HG03159 (cell line): ENCODE measurements around the gene GNPTG.
"Not testable (repeated sequence)": the region's sequence is repeated elsewhere in the genome, so short reads cannot be mapped to it uniquely, and the experiment has no call there.

ENCODE experiments used
- ATAC-seq: cut with Tn5 transposase; IDR thresholded peaks from one replicate; pipeline ENCODE4 v1.9.1; 2021; ENCODE audit warnings: mild to moderate bottlenecking, moderate library complexity; ENCODE audit not compliant: unreplicated experiment

The GNPTG gene

DNA sequence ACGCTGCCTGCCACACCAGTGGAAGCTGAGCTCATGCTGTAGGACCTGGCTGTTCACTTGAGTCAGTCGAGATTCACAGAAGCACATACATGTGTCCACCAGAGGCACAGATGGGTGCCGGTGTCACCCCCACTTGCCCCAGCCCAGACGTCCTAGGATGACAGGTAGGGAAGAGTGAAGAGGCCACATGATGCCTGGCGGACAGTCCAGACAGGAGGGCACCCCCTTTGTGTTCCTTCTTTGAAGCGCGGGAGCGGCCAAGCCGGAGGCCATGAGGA, 33.5 kb upstream of the GNPTG start:
- ATAC-seq, result no peak

DNA sequence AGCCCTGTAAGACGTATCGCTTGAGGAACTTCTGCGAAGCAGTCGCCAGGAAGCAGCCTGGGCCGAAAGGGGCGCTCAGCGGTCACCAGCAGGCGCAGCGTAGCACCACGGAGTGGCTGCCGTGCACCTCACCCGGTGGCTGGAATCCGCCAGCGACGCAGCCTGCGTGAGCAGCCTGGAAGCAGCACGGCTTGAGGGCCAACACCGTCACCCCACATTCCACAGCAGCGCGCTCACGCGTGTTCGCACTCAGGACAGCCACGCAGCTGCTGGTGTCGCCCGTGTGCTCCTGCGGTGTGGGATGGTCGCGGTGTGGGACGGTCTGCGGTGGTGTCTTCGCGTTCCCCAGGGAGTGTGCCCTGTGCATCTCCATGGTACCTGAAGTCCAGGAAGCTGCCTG, 32.7 kb upstream of the GNPTG start:
- ATAC-seq, result no peak

DNA sequence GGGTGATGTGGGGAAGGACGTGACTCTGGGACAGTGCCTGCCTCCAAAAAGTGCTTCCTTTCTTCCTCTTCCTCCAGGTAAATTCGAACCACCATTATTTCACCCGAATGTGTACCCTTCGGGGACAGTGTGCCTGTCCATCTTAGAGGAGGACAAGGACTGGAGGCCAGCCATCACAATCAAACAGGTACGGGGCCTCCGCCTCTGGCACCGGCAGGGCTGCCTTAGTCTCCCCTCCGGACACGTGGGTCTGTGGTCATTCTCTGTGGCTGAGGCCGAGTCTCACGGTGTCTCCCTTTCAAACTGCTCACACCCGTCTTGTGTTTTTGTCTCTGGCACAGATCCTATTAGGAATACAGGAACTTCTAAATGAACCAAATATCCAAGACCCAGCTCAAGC, 31.6 kb upstream of the GNPTG start:
- ATAC-seq, result no peak

DNA sequence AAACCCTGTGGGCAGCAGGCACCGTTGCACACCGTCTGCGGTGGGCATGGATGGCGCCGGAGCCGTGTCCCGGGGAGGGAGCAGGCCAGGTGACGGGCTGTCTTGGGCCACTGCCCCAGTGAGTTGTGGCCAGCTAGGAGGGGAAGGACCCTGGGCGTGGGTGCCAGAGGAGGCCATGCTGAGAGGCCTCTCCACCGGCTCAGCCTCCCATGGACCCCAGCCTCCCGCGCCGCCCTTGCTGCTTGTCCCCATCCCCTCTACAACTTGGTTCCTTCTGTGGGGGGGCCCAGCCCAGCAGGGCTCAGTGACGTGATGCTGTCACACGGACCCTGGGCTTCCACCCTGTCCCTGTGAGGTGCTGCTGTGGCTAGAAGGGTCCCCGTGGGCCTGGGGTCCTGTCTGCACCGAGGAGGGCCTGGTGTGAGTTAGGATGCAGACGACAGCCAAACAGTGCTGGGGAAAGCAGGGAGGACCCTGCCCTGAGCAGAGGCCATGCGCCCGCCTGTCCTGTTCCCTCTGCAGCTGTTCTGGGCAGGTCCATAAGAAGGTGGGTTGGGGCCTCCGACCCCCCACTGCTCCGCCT, 31.0 kb upstream of the GNPTG start:
- no peak for ATAC-seq

DNA sequence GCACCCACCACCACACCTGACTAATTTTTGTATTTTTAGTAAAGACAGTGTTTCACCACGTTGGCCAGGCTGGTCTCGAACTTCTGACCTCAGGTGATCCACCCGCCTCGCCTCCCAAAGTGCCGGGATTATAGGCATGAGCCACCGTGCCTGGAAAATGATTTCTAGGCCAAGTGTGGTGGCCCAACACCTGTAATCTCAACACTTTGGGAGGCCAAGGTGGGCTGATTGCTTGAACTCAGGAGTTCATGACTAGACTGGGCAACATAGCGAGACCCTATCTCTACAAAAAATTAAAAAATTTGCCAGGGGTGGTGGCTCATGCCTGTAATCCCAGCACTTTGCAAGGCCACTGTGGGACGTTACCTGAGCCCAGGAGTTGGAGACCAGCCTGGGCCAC, 29.3 kb upstream of the GNPTG start:
- no peak for ATAC-seq

DNA sequence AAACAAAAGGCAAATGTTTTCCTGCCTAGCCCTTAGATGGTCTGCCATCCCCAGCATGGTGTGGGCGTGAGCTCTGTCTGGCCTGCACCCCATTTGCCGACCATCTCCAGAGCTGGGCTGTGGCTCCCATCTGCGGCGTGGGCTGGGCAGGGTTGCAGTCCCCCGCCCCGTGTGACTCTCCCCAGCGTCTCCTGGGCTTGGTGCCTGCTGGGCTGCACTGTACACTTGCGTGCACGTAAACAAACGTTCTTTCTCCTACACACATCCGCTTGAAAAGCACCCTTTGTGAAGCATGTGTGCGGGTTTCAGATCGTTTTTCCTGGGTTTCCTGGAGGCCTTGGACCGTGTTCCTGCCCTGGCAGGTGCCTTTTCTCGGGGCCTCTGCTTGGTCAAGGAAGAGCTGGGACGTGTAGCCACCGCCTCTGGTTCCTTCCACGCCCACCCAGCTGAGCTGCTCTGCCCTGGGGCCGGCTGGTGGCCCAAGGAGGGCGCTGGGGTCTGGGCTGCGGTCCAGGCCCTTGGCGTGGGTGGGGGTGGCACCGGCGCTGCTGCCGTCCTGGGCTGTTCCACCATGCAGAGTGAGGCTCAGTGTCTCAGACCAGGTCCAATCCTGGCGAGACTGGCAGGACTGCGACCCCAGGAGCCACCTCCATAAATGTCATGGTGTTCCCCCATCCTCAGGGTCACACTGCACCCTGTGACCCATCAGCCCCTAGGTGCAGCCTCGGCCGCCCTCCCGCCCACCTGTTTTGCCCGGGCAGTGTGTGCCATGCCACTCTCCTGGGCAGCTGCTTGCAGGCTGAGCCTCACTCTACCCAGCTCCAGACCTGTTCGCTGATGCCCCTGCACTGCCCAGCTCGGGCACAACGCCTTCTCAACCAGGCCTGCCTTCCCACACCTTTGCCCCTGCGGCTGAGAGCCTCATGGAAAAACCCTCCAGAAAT, 28.2 kb upstream of the GNPTG start:
- ATAC-seq, result no peak

DNA sequence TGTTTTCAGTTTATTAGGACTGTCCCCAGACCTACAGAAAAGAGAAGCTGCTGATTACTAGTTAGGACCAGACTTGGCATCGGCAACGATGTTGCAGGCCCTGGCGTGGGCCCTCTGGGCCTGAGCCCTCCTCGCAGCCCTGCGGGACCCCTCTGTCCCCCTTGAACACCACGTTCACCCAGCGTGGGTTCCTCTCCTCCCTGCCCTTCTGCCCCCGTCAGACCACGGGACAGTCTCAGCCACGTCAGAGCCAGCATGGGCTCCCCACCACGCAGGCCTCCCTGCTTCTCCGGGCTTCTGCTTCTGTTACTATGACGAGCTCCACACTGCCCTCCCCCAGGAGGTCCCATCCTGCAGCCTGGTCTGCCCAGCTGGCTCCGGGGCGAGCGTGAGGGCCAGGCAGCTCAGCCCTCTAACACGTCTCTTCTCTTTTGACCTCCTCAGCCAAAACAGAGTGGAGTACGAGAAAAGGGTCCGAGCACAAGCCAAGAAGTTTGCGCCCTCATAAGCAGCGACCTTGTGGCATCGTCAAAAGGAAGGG, 27.4 kb upstream of the GNPTG start:
- no peak for ATAC-seq

DNA sequence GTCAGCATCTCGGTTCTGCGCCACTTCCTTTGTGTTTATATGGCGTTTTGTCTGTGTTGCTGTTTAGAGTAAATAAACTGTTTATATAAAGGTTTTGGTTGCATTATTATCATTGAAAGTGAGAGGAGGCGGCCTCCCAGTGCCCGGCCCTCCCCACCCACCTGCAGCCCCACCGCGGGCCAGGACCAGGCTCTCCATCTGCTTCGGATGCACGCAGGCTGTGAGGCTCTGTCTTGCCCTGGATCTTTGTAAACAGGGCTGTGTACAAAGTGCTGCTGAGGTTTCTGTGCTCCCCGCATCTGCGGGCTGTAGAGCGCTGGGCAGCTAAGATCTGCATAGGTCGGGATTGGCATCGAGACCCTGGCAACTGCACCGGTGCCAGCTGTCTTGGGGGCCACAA, 26.5 kb upstream of the GNPTG start:
- no peak for ATAC-seq

DNA sequence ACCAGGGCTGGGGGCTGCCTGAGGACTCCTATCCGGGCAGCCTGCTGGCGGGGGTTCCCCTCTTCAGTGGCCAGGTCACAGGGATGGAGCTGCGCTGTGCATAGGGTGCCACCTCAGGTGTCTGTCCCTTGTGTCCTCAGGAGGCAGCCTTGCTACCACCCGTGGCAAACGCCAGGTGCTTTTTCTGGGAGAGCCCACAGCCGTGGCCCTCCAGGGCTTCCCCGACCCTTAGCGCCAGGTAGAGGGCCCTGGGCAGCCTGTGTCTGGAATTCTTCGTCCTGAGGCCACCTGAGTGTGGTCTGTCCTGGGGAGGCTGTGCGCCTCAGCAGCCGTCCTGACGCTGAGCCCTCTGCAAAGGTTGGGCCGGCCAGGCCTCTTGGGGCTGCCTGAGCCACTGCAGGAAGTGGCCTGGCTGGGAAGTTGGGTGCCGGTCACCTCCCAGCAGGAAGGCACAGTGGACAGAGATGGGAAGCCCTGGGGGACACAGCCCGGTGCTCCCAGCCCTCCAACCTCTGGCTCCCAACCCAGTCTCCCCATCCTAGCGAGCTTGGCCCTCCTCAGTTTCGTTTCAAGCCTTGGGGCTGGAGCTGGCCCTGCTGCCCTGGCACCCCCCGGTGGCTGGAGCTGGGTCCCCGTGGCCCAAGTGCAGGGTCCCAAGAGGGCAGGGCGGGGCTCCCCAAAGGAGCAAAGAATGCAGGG, 25.9 kb upstream of the GNPTG start:
- ATAC-seq, result no peak

DNA sequence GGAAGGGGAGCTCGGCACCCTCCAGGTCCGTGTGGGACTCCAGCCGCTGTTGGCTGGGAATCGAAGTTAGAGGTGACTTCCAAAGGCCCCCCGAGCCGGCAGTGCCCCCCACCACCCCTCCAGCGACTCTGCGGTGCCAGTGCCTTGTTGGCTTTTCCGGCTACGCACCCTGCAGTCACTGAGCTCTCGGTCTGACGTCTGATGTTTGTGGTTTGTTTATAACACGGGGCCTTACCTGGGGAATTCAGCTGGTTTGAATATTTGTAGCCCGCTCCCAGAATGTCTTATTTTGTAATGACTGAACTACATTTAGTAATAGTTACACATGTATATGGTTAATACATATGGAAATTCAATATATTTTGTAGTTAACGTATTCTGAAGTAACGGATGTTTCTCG, 25.3 kb upstream of the GNPTG start:
- no peak for ATAC-seq

DNA sequence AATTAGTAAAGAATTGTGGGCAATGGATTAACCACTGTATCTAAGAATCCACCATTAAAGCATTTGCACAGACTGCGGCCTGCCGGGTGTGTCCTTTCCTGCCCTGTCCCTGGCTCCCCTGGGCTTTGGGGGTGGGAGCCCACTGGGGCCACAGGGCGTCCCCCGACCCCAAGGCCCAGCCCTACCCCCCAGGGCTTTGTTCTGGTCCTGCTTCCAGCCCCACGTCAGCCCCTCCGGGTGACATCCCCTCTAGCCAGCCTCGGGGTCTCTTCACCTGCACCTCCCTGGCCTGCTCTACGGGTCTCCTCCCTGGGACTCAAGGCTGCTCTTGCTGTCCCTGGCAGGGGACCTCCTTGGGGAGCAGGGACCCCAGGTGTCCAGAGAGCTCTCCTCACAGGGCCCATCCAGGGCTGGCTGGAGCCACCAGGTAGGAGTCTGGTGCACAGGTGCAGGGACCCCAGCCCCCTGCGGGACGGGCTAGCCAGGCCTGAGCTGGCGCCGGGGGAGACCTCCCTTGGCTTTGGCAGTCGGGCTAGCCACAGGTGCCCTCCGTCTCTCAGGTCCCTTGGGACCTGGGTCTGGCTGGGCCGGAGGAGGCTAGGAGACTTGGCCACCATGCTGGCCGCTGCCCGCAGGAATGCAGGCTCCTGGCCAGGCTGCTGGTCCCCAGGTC, 24.6 kb upstream of the GNPTG start:
- no peak for ATAC-seq

DNA sequence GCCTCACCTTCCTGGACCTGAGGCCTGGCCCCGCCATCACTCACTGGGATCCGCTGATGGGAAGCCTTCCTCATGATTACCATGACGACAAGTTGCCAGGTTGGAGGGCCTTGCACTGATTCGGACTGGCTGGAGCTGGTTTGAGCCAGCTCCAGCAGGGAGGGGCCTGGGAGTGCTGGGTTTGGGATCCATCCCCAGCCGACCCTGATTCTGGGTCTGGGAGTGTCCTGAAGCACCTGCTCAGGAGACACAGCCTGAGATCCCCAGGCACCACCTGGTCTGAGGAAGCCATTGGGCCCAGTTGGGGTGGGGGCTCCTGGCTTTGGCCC, 24.1 kb upstream of the GNPTG start:
- no peak for ATAC-seq

DNA sequence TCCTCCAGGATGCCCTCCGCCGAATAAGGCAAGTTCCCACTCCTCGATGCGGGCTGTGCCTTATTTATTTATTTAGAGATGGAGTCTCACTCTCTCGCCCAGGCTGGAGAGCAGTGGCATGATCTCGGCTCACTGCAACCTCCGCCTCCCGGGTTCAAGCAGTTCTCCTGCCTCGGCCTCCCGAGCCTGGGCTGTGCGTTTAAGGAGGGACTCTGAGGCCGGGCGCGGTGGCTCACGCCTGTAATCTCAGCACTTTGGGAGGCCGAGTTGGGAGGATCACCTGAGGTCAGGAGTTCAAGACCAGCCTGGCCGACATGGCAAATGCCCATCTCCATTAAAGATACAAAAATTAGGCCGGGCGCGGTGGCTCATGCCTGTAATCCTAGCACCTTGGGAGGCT, 23.6 kb upstream of the GNPTG start:
- ATAC-seq, result not testable (repeated sequence)

DNA sequence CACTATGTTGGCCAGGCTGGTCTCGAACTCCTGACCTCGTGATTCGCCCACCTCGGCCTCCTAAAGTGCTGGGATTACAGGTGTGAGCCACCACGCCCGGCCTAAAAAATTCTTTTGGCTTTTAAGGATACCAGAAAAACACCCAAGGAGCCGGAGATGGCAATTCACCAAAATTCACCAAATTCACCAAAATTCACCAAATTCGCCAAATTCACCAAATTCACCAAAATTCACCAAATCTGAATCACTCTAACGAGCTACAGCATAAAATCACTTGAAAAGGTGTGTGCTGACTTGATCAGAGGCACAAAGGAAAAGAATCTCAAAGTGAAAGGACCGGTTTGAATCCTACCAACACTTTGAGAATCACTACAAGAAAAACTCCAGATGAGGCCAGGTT, 22.8 kb upstream of the GNPTG start:
- ATAC-seq, result not testable (repeated sequence)

DNA sequence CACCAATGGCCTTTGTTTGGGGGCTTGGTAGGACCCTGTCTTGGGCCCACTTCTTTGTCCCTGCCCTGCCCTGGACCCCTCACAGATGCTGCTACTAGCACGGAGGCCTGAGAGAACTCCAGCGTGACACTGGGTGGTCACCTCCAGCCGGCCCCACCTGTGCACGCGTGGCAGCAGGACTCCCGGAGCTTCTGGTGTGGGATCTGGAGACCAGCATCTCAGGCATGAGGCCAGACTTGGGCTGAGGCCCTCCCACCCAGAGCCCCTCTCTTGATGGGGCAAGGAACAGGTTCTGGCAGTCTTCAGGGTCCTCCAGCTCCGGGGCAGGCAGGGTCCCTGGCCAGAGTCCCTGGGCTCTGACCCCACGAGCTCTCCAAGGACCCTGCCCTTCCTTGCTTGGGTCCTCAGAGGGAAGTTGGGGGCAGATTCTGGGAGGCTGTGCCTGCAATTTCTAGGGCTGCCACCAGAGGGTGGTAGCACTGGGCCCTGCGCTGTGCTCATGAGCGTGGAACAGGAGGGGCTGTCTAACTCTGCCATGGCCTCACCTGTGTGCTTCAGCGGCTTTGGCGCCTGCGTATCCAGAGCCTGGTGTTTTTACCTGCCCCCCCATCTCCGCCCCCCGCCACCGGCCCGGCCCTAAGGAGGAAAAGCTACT, 21.3 kb upstream of the GNPTG start:
- ATAC-seq, result no peak

DNA sequence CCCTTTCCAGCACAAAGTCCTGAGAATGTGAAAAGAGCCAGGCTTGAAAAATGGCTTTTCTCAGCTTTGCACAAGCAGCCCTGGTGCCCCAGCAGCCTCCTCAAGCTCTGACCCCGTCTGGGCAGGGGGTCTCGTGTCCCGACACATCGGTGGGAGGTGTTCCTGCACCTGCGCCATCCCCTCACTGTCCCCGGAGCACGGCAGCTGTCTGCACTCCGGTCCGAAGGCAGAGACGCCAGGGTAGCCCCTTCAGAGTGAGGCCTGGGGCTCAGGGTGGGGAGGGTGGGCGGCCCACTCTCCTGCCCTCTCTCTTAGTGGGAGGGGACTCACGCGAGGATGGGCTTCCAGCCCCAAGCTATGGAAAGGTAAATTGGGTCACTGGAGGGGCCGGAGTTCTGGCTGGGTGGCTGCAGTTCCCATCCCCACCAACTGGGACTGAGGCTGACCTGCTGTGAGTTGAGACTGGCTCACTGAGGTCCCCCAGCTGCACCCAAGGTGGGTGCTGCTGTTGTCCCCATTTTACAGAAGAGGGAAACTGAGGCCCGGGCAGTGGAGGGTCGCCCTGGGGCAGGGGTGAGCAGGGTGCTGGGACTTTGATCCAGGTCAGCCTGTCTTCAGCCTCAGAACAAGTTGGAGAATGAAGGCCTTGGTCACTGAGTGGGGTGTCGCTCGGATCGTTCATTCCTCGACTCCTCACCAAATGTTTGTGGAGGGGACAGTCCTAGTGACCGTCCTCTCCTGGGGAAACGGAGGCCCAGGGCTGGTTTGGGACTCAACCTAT, 20.6 kb upstream of the GNPTG start:
- no peak for ATAC-seq

DNA sequence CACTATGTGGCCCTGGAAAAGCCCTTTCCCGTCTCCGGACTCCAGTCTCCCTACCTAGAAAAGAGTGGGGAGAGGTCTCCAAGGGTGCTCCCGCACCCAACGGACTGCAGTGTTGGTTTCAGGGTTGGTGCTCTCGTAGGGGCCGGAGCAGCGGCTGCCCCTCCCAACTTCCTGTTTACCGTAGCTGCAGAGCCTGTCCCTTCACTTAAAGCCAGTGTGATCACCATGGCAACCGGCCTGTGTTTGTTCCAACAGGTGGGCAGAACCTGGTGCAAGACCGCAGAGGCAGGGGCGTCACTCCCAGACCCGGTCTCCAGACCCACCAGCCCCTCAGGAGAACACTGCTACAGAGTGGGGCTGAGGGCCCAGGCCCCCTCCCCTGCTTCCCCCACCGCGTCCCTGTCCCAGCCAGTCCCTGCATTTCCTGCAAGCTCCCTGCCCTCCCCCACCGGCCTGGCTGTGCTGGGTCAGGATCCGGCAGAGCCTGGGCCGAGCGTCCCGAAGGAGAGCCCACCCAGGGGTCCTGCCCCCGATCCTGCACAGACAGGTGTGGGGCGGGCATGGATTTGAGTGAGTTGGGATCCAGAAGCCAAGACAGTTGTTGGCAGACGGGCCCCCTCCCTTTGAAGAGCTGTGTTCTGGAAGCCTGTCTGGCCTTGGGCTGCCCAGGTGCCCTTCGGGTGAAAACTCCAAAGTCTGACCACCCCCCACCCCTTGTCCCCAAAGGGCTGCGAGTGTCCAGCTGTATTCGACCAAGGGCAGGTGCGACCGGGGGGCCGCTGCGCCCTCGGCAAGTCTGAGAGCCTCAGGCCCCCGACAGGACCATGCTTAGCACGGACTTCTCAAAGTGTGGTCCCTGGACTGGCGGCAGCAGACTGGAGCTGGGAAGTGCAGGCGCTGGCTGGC, 19.8 kb upstream of the GNPTG start:
- ATAC-seq, result no peak

DNA sequence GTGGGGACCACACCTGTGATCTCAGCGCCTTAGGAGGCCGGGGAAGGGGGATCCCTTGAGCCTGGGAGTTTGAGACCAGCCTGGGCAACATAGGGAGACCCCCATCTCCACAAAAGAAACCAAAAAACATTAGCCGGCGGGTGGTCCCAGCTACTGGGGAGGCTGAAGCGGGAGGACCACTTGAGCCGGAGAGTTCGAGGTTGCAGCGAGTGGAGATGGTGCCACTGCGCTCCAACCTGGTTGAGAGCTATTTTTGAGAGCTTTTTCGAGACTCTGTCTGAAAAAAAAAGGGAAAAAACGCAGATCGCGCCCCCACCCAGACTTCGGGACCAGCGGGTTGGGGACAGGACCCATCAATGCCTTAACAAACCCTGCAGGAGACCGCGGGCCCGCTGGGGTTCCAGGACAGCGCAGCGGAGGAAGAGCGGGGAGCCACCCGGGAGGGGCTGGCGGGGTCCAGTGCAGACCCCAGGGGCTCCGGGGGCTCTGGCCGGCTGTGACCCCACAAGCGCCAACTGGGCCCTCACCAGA, 19.0 kb upstream of the GNPTG start:
- no peak for ATAC-seq
